Effector memory CD8-positive, alpha-beta T cell (primary cell): ENCODE measurements around the gene GSK3A.

Source experiments
- ATAC-seq: fragments of 150-1000 bp; cut with Tn5 transposase; replicated peaks from 2 replicates; pipeline ENCODE4 v1.10.0; 2021; ENCODE audit warnings: mild to moderate bottlenecking, moderate library complexity
- DNase-seq, 3 experiments: peaks; one replicate each; pipeline ENCODE4 v3.0.0; 2021
- H3K27ac Mint-ChIP-seq, 2 donors: one replicate each; pipeline ENCODE4 v1.8.0; 2022; ENCODE audit warnings: mild to moderate bottlenecking in 2 of 2, mixed read lengths in 2 of 2, moderate library complexity in 2 of 2
- H3K27me3 Mint-ChIP-seq, 2 donors: one replicate each; pipeline ENCODE4 v1.8.0; 2022; ENCODE audit warnings: mixed read lengths in 2 of 2
- H3K36me3 Mint-ChIP-seq: one replicate; pipeline ENCODE4 v1.8.0; 2022; ENCODE audit warnings: mild to moderate bottlenecking, moderate library complexity, mixed read lengths; ENCODE audit not compliant: insufficient read depth
- H3K4me1 Mint-ChIP-seq, 2 donors: one replicate each; pipeline ENCODE4 v1.8.0; 2022; ENCODE audit warnings: low read depth in 2 of 2, mixed read lengths in 2 of 2
- H3K4me3 Mint-ChIP-seq, 2 donors: one replicate each; pipeline ENCODE4 v1.8.0; 2022; ENCODE audit warnings: mild to moderate bottlenecking in 2 of 2, mixed read lengths in 2 of 2, moderate library complexity in 2 of 2
- H3K9me3 Mint-ChIP-seq, 2 donors: one replicate each; pipeline ENCODE4 v1.8.0; 2022; ENCODE audit warnings: mixed read lengths in 2 of 2

The GSK3A gene

GRCh38 chr19:42254089-42254849, 11.9 kb upstream of the GSK3A start:
- Mint-ChIP-seq H3K27me3 (no peaks in the 10 kb centered on the region), H3K4me1 (peaks cover 24 to 27% of the 10 kb centered on the region in 2 donors), H3K9me3 (no peaks in the 10 kb centered on the region), H3K36me3 (peaks cover 35% of the 10 kb centered on the region), H3K27ac (peak overlapping the region; percentile 56 to 67), H3K4me3 (peak overlapping the region; percentile 86 to 96)
- peak; percentile 60 to 62 (median 62) for DNase-seq
- peak; percentile 46 for ATAC-seq

- ATAC-seq (peak; percentile 25), DNase-seq (peak; percentile 40 to 48 (median 48))
- peaks cover 41% of the 10 kb centered on the region for H3K36me3 Mint-ChIP-seq
- peak overlapping the region; percentile 93 for H3K27ac Mint-ChIP-seq
- peak overlapping the region; percentile 86 to 96 for H3K4me3 Mint-ChIP-seq
- H3K9me3 Mint-ChIP-seq: no peaks in the 10 kb centered on the region
- peaks cover 24 to 29% of the 10 kb centered on the region in 2 donors for H3K4me1 Mint-ChIP-seq
- no peaks in the 10 kb centered on the region for H3K27me3 Mint-ChIP-seq
These were observed 11.1 kb upstream of the GSK3A start for GRCh38 chr19:42253245-42254088.

DNA sequence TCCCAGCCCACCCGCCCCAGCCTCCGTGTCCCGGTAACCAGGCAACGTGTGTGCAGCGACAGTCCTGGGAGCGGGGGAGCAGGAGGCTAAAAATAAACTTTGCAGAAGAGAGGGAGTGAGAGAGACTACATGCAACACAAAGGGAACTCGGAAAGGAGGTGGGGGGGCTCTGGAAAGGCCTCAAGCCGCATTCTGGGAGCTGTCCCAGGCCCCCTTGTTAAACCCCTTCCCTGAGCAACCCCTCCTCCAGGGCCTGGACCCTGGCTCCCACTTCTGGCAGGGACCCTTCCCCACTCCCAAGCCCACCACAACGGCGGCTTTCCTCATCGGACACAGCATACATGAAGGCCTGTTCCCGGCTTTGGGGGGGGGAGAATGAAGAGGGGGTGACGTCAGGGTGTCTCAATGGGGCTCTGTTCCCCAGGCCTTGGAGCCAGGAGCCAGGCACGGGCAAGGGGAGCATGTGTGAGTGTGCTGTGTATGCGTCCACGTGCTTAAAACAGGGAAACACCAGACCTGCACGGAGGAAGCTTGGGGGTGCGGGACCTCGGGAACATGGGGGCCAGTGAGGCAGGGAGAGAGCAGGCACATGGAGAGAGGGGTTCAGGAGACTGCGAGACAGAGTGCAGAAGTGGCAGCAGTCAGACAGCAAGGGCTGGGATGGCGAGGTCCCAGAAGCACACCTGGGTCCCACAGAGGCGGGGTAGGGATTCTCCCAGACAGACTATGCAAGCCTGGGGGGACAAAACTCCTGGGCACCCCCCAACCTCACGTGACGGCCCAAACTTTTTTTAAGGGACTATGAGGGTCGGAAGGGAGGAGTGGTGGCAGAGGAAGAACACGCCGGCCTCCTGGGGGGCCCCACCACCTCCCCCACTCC, 10.2 kb upstream of the GSK3A start:
- Mint-ChIP-seq H3K27me3 (no peaks in the 10 kb centered on the region), H3K4me3 (peak overlapping the region; percentile 86 to 96), H3K27ac (peak overlapping the region; percentile 93), H3K36me3 (peaks cover 44% of the 10 kb centered on the region), H3K4me1 (peaks cover 24 to 29% of the 10 kb centered on the region in 2 donors), H3K9me3 (no peaks in the 10 kb centered on the region)
- ATAC-seq (no peak), DNase-seq (no peak)

- Mint-ChIP-seq H3K9me3 (no peaks in the 10 kb centered on the region), H3K4me1 (peaks cover 24 to 29% of the 10 kb centered on the region in 2 donors), H3K4me3 (peak overlapping the region; percentile 86 to 96), H3K36me3 (peaks cover 49% of the 10 kb centered on the region), H3K27ac (peak overlapping the region; percentile 63 to 93), H3K27me3 (no peaks in the 10 kb centered on the region)
- ATAC-seq (no peak), DNase-seq (no peak)
These were observed 9.4 kb upstream of the GSK3A start for GRCh38 chr19:42251572-42252358.

GRCh38 chr19:42250666-42251531, 8.5 kb upstream of the GSK3A start:
- Mint-ChIP-seq H3K27ac (no peak overlapping the region), H3K36me3 (peaks cover 58% of the 10 kb centered on the region), H3K4me3 (peak overlapping the region; percentile 14 to 35), H3K27me3 (no peaks in the 10 kb centered on the region), H3K4me1 (peaks cover 23 to 30% of the 10 kb centered on the region in 2 donors), H3K9me3 (no peaks in the 10 kb centered on the region)
- no peak for ATAC-seq
- DNase-seq: no peak

DNA sequence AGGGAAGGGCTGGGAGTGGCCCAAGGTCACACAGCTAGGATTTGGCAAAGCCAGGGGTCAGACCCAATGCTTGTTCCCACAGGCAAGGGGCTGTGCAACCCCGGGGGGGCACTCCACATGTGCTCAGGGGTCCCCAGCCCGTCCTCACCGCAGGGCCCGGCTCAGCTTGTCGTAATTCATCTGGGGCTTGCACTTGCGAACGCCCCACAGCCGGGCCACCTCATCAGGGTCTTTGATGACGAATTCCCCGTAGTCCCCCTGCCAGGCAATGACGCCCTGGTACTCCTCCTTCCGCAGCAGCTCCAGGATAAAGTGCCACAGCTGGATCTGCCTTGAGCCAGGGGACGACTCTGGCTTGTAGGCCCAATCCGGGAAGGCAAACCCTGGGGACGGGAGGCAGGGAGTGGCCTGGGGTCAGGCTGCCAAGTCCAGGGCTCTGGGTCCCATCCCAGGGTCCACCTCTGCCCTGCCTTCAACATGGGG, 7.8 kb upstream of the GSK3A start:
- no peaks in the 10 kb centered on the region for H3K9me3 Mint-ChIP-seq
- H3K27ac Mint-ChIP-seq: peak overlapping the region in 1 of 2 donors; percentile 79
- no peaks in the 10 kb centered on the region for H3K27me3 Mint-ChIP-seq
- H3K4me3 Mint-ChIP-seq: peak overlapping the region; percentile 14 to 35
- DNase-seq: no peak
- peaks cover 57% of the 10 kb centered on the region for H3K36me3 Mint-ChIP-seq
- peaks cover 20 to 27% of the 10 kb centered on the region in 2 donors for H3K4me1 Mint-ChIP-seq
- ATAC-seq: no peak

GRCh38 chr19:42249769-42250168, 7.4 kb upstream of the GSK3A start:
- no peak for ATAC-seq
- H3K4me3 Mint-ChIP-seq: no peak overlapping the region
- no peaks in the 10 kb centered on the region for H3K9me3 Mint-ChIP-seq
- H3K36me3 Mint-ChIP-seq: peaks cover 55% of the 10 kb centered on the region
- no peak for DNase-seq
- H3K27me3 Mint-ChIP-seq: no peaks in the 10 kb centered on the region
- peak overlapping the region in 1 of 2 donors; percentile 79 for H3K27ac Mint-ChIP-seq
- H3K4me1 Mint-ChIP-seq: peaks cover 24 to 30% of the 10 kb centered on the region in 2 donors

- Mint-ChIP-seq H3K4me3 (no peak overlapping the region), H3K4me1 (peaks cover 28 to 35% of the 10 kb centered on the region in 2 donors), H3K27ac (peak overlapping the region in 1 of 2 donors; percentile 79), H3K27me3 (no peaks in the 10 kb centered on the region), H3K36me3 (peaks cover 60% of the 10 kb centered on the region), H3K9me3 (no peaks in the 10 kb centered on the region)
- ATAC-seq (no peak), DNase-seq (no peak)
These were observed 6.8 kb upstream of the GSK3A start for GRCh38 chr19:42249149-42249750.

DNA sequence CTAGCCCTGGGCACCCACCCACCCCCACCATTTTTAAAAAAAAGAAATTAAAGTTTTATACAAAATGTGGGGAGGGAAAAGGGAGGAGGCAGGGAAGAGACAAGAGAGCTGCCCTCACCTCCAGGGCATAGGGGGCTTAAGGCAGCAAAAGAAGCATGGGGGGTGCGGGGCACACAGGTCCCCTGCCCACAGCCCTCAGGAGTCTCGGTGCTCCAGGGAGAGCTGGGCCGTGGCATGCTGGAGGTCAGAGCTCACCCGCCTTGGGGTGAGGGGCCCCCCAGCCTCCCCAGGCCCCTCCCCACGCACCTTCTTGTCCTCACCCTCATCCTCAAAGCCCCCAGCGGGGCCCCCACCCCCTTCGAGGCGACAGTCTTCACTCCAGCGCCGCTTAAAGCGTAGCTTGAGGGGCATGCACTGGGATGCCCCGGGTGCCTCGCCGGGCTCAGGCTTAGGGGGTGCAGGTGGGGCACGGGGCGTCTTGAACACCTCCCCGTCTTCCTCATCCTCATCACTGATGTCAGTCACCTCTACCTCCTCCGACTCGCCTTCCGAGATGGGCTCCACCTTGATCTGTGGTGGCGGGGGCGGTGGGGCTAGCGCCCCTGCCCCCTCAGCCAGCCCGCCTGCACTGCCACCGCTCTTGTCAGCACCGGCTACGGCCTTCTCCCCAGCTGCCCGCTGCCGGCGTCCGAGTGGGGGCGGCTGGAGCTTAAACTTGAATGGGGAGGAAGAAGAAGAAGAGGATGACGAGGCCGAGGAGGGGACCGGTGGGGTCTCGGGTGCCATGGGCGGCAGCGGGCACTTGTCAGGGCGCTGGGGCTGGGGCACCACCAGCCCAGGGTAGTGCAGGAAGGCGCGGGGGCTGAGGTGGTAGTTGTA, 6.1 kb upstream of the GSK3A start:
- DNase-seq (no peak), ATAC-seq (no peak)
- peak overlapping the region in 1 of 2 donors; percentile 79 for H3K27ac Mint-ChIP-seq
- H3K4me1 Mint-ChIP-seq: peaks cover 30 to 38% of the 10 kb centered on the region in 2 donors
- H3K27me3 Mint-ChIP-seq: no peaks in the 10 kb centered on the region
- H3K4me3 Mint-ChIP-seq: no peak overlapping the region
- H3K9me3 Mint-ChIP-seq: no peaks in the 10 kb centered on the region
- H3K36me3 Mint-ChIP-seq: peaks cover 61% of the 10 kb centered on the region

GRCh38 chr19:42247640-42248199, 5.3 kb upstream of the GSK3A start:
- peaks cover 31 to 39% of the 10 kb centered on the region in 2 donors for H3K4me1 Mint-ChIP-seq
- H3K9me3 Mint-ChIP-seq: no peaks in the 10 kb centered on the region
- H3K4me3 Mint-ChIP-seq: no peak overlapping the region
- DNase-seq: no peak
- H3K36me3 Mint-ChIP-seq: peaks cover 61% of the 10 kb centered on the region
- H3K27ac Mint-ChIP-seq: no peak overlapping the region
- no peak for ATAC-seq
- no peaks in the 10 kb centered on the region for H3K27me3 Mint-ChIP-seq
